ENCODE results near the gene NRP1. TPM values are rescaled to one million over a fixed set of nuclear protein-coding genes. Genes with fewer than 3 reads are reported as not detected.

The NRP1 gene
- polyA plus RNA-seq, 3 donors: 1.1 to 1.7 (median 1.3) TPM

GRCh38 chr10:33189363-33189762 lies 145.1 kb downstream of the NRP1 start:
- H3K9me3 Mint-ChIP-seq: no peaks in the 10 kb centered on the region
- H3K9ac ChIP-seq (ENCODE audit: insufficient read depth, low read length, poor library complexity, severe bottlenecking): no peak overlapping the region
- peaks cover 3 to 6% (median 5%) of the 10 kb centered on the region in 3 donors for H3K27me3 Mint-ChIP-seq (ENCODE audit: low read depth in 3 of 3)
- intact Hi-C loops (cut with micrococcal nuclease): no loop called here
- no peaks in the 10 kb centered on the region for H3K36me3 ChIP-seq (replicated peaks in 1 of 2; ENCODE audit: control insufficient read depth in 1 of 2, insufficient read depth in 2 of 2, low read length in 2 of 2)
- 88% methylated on average over 6 of the region's 6 CpGs for WGBS (ENCODE audit: insufficient coverage)
- no peak overlapping the region for H3K27ac ChIP-seq (ENCODE audit: low read depth in 1 of 2, low read length in 2 of 2)
- no peaks in the 10 kb centered on the region for H4K20me1 ChIP-seq (ENCODE audit: insufficient read depth, low read length)
- H3K27ac Mint-ChIP-seq: no peak overlapping the region
- no peak overlapping the region for H2AFZ ChIP-seq (ENCODE audit: insufficient read depth, low read depth, low read length, poor library complexity, severe bottlenecking)
- H3K9me3 ChIP-seq (replicated peaks in 1 of 2; ENCODE audit: control insufficient read depth in 1 of 2, insufficient read depth in 1 of 2, low read length in 2 of 2): no peaks in the 10 kb centered on the region
- H3K4me1 ChIP-seq (ENCODE audit: control insufficient read depth in 1 of 2, insufficient read depth in 2 of 2, low read length in 2 of 2): peaks cover 12 to 15% of the 10 kb centered on the region in 2 donors
- H3K4me2 ChIP-seq (replicated peaks; ENCODE audit: extremely low read depth, low read length, poor library complexity, severe bottlenecking): no peak overlapping the region
- no peak overlapping the region for H3K4me3 ChIP-seq (replicated peaks in 1 of 3; ENCODE audit: low read depth in 2 of 3, low read length in 3 of 3)
- no peaks in the 10 kb centered on the region for H3K27me3 ChIP-seq (ENCODE audit: control insufficient read depth in 2 of 2, insufficient read depth in 2 of 2, low read length in 2 of 2)
- no peaks in the 10 kb centered on the region for H3K36me3 Mint-ChIP-seq
- no peak overlapping the region for H3K4me3 Mint-ChIP-seq
- no peak for TF ChIP-seq CTCF (IDR thresholded peaks at IDR 0.05)
- H3K4me1 Mint-ChIP-seq: peaks cover 11% of the 10 kb centered on the region
- no peaks in the 10 kb centered on the region for H3K79me2 ChIP-seq (ENCODE audit: insufficient read depth, low read length)
- no peak for DNase-seq

- DNase-seq: no peak
- Histone ChIP-seq H3K9ac (ENCODE audit: insufficient read depth, low read length, poor library complexity, severe bottlenecking) (no peak overlapping the region), H3K4me3 (replicated peaks in 1 of 3; ENCODE audit: low read depth in 2 of 3, low read length in 3 of 3) (no peak overlapping the region), H3K36me3 (replicated peaks in 1 of 2; ENCODE audit: control insufficient read depth in 1 of 2, insufficient read depth in 2 of 2, low read length in 2 of 2) (no peaks in the 10 kb centered on the region), H3K79me2 (ENCODE audit: insufficient read depth, low read length) (no peaks in the 10 kb centered on the region), H4K20me1 (ENCODE audit: insufficient read depth, low read length) (no peaks in the 10 kb centered on the region), H3K4me1 (ENCODE audit: control insufficient read depth in 1 of 2, insufficient read depth in 2 of 2, low read length in 2 of 2) (no peaks in the 10 kb centered on the region), H2AFZ (ENCODE audit: insufficient read depth, low read depth, low read length, poor library complexity, severe bottlenecking) (no peak overlapping the region), H3K9me3 (replicated peaks in 1 of 2; ENCODE audit: control insufficient read depth in 1 of 2, insufficient read depth in 1 of 2, low read length in 2 of 2) (no peaks in the 10 kb centered on the region), H3K27ac (ENCODE audit: low read depth in 1 of 2, low read length in 2 of 2) (no peak overlapping the region), H3K4me2 (replicated peaks; ENCODE audit: extremely low read depth, low read length, poor library complexity, severe bottlenecking) (no peak overlapping the region), H3K27me3 (ENCODE audit: control insufficient read depth in 2 of 2, insufficient read depth in 2 of 2, low read length in 2 of 2) (no peaks in the 10 kb centered on the region)
- H3K9me3 Mint-ChIP-seq: no peaks in the 10 kb centered on the region
- H3K27me3 Mint-ChIP-seq (ENCODE audit: low read depth in 3 of 3): peaks cover 3 to 6% (median 6%) of the 10 kb centered on the region in 3 donors
- no peaks in the 10 kb centered on the region for H3K36me3 Mint-ChIP-seq
- no peak for TF ChIP-seq CTCF (IDR thresholded peaks at IDR 0.05)
- no peak overlapping the region for H3K27ac Mint-ChIP-seq
- H3K4me3 Mint-ChIP-seq: no peak overlapping the region
- 93% methylated on average over 8 of the region's 9 CpGs for WGBS (ENCODE audit: insufficient coverage)
- intact Hi-C loops (cut with micrococcal nuclease): no loop called here
- no peaks in the 10 kb centered on the region for H3K4me1 Mint-ChIP-seq
These were observed 147.0 kb downstream of the NRP1 start for GRCh38 chr10:33187427-33187999.
